Fibroblast of the conjunctiva (primary cell): Measurements from ENCODE around the gene ZNF558.

Experiments
- DNase-seq: peaks from one replicate; pipeline ENCODE4 v3.0.0-alpha.2; 2010; ENCODE audit warnings: low read depth

The ZNF558 gene

DNA sequence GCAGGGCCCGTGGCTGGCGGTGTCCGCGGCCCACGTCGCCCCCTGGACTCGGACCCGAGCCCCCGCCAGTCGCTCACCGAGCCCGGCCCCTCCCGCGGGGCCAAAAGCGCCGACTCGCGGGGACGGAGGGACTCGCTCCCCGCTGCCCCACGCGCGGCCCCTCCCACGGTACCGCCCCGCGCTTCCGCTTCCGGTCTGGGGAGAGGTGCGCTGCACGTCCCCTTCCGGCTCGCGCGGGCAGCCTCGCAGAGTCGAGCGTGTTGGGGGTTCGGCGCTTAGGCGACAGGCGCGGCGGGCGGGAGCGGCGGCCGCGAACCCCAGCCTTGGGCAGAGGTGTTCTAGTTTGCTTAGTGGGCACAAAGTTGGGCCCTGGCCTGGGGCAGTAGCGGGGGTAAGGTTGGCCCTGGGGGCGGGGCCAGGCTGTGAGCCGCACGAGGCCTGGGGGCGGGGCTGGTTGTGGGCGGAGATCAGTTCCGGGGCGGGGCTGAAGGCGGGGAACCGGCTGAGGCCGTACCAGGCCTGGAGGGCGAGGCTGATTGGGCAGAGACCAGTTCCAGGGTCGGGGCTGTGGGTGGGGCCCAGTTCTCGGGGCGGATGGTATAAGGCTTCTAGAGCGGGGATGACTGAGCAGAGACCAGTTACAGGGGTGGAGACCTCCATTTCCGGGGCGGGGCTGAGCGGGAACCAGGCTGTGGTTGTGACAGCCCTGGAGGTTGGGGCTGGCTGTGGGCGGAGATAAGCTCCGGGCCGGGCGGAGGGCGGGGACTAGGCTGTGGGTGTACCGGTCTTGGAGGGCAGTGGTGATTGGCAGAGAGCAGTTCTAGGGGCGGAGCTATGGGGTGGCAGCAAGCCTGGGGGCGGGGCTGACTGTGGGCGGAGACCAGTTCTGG is at the start of gene ZNF558, which contains the start of gene MBD3L1:
Gene ZNF558 (minus strand): TSS at position 173 of the 890 bp plus-strand sequence. CDS start 9,645 bp downstream, outside the sequence.
Gene MBD3L1 (plus strand): TSS at position 246 of the 890 bp plus-strand sequence. CDS start 10,302 bp downstream, outside the sequence.
- peak; percentile 96 for DNase-seq

DNA sequence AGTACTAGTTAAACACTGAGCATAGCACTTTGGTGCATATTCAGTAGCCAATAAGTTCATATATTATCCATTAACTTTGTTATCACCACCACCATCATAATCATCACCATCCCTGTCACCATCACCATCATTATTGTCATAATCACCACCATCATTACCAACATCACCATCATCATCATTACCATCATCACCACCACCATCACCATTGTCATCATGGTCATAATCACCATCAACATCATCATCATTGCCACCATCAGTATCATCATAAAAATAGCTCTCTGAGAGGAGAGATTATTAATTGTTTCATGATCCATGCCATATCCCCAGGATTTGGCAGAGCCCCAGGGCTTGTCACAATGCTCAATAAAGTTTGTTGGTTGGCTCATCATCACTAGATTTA is 49.4 kb upstream of the ZNF558 start:
- no peak for DNase-seq

DNA sequence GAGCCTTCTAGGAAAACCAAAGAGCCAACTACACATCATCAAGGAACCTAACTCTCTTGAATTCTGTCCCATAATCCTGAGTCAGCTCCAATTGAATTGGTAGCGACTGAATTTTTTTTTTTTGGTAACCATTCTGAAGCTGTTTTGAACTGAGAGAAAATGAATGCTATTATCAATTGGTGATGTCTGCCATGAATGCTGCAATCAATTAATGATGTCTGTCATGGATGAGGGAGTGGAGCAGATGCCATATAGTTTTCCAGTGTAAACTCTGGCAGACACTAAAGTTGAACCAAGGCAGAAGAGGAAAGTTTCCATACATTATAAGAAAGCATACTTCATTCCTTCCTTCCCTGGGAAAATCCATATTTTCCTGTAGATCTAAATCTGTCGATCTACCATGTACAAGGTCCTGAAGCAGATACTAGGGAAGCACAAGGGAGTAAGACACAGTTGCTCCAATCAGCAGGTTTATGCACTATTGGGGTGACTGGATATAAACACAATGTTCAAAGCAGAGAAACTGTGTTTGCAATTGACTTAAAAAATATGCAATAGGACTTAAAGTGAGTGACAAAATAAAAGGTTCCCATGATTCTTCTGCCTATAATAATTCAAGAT is 48.9 kb upstream of the ZNF558 start:
- DNase-seq: no peak

DNA sequence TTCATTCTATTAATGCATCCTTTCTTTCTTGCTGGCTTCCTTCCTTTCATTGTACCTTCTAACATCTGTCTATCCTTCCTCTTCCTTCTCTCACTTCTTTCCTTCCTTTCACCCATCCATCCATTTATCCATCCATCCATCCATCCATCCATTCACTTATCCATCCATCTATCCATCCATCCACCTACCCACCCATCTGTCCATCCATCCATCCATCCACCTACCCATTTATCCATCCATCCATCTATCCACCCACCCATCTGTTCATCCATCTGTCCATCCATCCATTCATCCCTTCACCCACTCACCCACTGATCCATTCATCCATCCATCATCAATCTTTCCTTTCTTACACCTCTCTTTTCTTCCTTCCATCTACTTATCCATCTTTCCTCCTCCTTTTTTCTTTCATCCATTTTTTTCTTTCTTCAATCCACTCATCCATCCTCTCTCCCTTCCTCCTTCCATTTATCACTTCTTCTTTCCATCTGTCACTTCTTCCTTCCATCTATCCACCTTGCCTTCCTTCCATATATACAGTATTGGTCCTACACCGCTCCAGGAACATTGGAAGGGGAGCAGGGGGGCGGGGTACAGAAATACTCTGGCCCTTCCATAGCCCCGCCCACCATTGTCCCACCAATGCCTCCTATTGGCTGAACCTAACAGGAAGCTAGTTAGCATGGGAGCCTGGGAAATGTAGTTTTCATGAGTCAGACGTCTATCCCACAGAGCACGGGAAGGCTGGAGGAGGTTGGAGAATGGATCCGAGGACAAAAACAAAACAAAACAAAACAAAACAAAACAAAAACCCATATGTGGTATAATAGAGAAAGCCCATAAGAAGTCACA is 46.0 kb upstream of the ZNF558 start:
- no peak for DNase-seq

DNA sequence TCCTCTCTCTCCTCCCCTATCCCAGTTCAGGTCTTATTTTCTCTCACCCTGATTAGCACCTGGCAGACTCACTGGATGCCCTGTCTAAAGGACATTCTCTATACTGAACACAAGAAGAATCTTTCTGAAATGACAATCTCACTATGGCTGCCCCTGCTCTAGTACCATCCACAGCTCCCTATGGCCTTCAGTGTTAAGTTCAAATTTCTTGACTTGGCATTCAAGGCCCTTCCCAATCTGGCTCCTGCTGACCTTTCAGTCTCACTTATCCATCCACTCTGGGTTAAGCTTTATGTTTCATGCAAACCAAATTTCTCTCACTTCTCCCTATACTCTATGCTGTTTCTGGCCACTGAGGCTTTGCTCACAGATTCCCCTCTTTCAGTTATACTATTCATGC is 34.2 kb upstream of the ZNF558 start:
- DNase-seq: no peak

DNA sequence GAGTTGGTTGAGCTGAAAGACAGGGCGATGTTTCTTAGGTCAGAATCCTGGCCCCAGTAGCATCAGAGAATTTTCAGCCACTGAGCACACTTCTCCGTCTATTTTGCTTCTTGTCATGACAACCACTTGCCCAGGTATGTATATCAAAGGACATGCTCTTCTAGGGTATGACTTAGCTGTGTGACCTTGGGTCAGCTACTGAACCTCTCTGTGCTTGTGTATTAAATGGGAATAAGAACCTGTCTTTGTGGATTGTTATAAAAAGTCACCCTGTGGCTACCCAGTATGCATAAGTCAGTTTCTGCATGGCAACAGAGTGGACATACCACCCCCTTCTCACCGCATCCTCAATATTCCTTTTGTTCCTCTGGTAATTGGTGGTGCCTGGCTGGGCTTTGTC is 26.2 kb upstream of the ZNF558 start:
- DNase-seq: no peak

DNA sequence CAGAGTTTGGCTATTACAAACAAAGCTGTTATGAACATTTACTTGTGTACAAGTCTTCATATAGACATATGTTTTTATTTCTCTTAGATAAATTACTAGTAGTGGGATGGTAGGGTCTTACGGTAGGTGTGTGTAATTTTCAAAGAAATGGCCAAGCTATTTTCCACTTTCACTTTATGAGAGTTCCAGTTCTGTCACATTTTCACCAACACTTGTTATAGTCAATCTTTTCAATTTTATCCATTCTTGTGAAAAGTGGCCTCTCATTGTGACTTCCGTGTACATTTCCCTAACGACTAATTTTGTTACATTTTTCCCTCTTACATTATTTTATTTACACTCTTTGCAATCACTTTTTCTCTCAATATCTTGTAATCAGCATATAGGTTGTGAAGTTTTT is 18.4 kb upstream of the ZNF558 start:
- DNase-seq: no peak

DNA sequence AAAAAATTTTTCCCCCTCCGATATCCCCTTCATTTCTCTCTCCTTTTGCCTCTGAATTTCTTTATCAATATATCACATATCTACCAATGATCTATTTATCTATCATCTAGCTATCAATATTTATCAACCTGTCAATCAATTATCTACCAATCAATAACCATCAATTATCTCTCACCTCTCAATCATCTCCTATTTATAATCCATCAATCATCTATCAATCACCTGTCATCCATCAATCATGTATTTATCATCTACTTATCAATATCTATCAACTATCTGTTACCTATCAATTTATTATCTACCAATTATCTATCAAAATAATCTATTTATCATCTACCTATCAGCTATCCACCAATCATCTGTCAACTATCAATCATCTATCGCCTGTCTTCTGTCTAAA is 17.1 kb upstream of the ZNF558 start:
- no peak for DNase-seq

DNA sequence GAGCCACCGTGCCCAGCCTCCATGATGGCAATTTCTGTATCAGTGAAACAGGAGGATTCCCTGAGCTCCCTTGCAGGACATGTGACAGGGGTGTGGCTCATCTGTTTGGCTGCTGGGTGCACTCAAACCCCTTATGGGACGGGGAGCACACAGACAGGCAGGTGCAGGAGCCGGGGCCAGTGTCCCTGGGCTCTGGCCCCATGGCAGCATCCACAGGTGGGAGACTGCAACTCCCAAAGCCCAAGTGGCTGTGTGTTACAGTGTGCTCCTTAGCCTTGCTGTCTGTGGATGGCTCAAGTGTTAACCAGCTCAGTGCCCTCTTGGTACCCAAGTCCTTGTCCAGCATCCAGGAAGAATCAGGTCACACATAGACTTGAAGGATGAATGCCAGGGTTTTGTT is 14.7 kb upstream of the ZNF558 start:
- no peak for DNase-seq

DNA sequence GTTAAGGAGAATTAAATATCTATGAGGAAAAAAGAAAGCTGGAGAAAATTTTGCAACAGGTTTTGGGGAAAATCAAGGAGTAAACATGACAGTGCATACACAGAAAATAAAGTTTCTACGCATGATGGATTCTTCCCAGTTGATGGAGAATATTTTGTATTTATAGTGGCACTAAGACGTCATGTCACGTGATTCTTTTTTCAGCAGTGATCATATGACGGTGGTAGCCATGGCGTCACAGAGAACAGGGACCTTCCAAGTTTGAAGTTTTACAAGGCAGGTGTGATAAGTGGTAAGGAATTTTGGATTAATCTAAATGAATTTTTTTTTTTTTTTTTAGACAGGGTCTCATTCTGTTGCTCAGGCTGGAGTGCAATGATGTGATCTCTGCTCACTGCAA is 8.6 kb upstream of the ZNF558 start:
- DNase-seq: no peak

DNA sequence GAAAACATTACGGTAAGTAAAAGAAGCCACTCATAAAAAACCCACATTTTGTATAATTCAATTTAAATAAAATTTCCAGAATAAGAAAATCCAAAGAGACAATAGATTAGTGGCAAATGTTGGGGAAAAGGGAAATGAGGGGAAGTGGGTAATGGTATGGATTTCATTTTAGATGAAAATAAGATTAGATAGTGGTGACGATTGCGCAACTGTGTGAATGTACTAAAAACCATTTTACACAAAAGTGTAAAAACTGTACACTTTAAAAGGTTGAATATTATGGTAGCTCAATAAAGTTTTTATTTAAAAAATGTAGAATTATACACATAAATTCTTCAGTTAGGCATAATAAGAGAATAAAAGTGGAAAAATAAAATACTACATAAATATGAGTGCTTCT is 3.8 kb upstream of the ZNF558 start:
- no peak for DNase-seq

DNA sequence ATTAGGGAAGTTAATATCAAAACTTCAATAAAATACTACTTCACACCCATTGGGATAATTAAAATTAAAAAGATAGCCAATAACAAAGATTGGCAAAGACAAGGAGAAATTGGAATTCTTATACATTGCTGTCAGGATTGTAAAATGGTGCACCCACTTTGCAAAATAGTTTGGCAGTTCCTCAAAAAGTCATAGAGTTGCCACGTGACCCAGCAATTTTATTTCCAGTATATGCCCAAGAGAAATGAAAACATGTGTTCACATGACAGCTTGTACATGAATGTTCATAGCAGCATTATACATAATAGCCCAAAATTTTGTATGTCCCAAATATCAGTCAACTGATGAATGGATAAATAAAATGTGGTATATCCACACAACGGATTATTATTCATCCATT is 3.3 kb upstream of the ZNF558 start:
- no peak for DNase-seq

DNA sequence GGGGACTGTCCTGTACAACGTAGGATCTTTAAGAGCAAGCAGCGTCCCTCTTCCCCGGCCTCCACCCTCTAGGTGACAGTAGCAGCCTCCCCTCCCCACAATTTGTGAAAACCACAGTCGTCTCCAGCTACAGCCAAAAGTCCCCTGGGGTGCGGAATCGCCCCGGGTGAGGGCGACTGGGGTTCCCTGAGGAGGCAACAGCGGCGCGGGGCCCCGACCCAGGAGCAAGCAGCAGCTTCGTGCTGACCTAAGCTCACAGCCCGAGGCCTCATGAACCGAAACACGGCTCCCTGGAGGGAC is 322 bp downstream of the ZNF558 start:
- no peak for DNase-seq

DNA sequence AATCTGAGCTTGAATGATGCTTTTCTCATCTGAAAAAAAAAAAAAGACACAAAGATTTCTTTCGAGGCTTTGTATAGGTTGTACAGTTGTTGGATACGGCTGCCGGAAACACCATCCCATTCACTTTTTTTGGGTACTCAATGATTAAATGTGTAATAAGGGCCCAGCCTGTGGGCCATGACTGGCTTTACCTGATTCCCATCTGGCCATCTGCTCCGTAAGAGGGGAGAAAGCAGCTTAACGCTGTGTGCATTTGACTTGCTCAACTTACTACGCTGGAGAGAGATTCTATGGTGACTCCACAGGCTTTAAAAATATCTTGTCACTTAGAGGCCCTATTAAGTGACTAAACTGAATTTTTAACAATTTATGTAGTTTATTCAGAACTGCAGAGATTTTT is 731 bp downstream of the ZNF558 start:
- DNase-seq: no peak

DNA sequence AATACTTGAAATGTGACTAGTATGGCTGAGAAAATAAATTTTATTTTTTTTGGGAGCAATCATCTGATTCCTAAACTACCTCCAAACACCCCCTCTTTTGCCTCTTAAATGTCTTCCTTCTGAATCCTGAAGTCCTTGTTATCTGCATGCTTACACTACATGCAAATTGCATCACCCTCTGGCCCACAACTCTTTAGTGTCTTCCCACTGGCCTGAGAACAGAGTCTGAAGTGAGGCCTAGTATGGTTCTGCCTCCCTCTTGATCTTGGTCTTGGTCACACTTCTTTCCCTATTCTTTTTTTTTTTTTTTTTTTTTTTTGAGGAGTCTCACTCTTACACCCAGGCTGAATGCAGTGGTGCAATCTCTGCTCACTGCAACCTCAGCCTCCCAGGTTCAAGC is 4.8 kb downstream of the ZNF558 start:
- no peak for DNase-seq

DNA sequence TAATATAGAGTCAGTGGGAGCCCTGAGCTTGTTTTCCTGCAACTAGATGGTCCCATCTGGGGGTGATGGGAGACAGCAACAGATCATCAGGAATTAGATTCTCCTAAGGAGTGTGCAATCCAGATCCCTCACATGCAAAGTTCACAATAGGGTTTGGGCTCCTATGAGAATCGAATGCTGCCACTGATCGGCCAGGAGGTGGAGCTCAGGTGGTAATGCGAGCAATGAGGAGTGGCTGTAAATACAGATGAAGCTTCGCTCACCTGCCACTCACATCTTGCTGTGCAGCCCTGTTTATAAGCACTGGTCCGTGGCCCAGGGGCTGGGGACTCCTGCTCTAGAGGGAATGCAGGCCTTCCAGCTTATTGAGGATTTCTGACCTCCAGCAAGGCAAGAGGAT is 5.7 kb downstream of the ZNF558 start:
- no peak for DNase-seq

DNA sequence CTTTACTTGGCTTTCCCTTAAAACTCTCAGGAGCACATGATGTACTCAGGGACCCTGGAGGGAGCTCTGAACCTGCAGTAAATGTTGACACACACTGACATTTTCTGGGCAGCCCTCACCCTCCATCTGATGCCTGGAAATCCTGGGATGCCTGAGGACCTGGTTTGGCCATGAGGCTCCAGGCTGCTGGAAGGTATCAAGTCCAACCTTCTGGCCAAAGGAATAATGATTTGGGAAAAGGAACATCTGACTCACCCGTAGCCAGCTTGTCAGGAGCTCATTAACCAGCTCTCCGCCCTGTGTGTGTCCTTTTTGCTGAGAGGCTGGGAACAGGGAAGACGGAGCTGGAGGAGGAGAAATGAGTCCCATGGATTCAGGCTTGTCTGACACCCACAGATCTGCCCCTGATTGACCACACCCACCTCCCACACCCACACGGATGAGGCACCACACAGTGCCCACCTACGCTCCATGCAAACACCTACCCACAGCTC is 10.3 kb downstream of the ZNF558 start:
- DNase-seq: no peak

DNA sequence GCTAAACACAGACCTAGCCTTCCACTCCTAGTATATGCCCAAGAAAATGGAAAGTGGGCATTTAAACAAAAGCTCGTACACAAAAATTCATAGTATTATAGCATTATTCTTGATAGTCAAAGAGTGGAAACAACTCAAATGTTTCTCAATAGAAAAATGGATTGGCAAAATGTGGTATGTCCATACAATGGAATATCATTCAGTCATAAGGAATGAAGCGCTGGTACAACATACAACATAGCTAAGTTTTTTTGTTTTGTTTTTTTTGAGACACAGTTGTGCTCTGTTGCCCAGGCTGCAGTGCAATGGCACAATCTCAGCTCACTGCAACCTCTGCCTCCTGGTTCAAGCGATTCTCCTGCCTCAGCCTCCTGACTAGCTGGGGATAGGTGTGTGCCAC is 11.9 kb downstream of the ZNF558 start:
- DNase-seq: no peak

DNA sequence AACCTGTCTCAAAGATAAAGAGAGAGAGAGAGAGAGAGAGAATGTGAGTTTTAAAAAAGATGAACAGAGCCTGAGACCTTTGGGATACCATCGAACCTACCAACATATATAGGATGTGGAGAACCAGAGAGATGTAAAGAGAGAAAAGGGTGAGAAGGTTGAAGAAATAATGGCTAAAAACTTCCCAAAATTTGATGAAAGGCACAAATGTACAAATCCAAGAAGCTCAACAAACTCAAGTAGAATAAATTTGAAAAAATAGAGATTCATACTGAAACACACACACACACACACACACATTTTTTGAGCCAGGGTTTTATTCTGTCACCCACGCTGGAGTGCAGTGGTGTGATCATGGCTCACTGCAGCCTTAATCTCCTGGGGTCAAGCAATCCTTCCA is 16.3 kb downstream of the ZNF558 start:
- no peak for DNase-seq

DNA sequence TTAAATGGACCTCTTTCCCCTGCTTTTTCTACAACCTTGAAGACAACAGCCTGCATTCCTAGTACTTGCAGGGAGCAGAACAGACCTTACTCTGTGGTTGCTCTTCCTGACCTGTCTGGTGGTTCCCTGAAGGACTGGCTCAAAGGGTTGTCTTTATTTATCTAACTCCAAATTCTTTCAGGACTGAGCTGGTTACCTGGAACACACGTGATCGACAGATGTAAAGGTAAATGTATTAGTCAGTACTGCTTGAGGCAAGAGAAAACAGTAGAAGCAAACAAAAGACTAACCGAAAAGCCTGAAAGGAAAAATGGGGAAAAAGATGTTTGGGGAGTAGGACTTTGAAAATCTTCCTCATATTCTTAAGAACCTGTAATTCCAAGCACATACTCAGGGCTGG is 17.9 kb downstream of the ZNF558 start:
- DNase-seq: no peak

DNA sequence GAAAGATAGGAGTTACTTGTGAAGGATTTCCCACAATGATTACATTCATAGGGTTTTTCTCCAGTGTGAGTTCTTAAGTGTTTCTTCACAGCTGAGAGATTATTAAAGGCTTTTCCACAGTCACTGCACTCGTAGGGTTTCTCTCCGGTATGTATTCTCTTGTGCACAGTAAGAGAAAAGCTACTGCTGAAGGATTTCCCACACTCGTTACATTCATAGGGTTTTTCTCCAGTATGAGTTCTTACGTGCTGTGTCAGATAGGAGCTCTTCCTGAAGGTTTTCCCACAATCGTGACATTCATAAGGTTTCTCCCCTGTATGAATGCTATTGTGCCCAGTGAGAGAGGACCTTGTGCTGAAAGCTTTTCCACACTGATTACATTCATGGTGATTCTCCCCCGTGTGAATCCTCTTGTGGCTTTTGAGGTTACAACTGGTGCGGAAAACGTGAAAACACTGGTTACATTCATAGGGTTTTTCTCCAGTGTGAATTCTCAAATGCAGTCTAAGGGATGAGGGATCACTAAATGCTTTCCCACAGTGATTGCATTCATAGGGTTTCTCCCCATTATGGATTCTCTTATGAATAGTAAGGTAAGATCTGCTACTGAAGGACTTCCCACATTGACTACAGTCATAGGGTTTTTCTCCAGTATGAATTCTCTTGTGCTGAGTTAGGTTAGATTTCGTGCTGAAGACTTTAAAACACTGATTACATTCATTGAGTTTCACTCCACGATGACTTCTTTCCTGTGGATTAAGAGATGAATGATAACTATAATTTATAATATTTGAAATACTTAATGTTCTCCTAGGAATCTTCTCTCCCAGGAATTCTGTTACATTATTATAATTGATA is 20.6 kb downstream of the ZNF558 start:
- DNase-seq: no peak

DNA sequence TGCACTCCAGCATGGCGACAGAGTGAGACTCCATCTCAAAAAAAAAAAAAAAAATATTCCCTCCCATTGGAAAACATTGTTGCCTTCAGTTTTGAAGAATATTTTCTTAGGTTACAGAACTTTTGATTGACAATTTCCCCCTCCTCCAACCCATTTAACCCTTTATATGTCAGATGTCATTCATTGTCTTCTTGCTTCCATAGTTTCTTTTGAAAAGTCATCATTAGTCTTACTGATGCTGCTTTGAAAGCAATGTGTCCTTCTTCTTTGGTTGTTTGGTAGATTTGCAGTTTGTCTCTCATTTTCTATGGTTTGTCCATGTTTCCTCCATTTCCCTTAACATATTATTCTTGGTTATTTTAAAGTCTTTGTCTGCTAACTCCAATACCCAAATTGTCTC is 25.4 kb downstream of the ZNF558 start:
- no peak for DNase-seq
